GM15510 (cell line): ENCODE results near the gene TRIO.
A peak's percentile ranks its signal among the peaks of the same experiment; 100 is the strongest.

Experiments used
- POLR2A ChIP-seq: IDR thresholded peaks from 3 replicates; pipeline ENCODE4 v1.6.1; 2011; ENCODE audit warnings: borderline replicate concordance; ENCODE audit not compliant: insufficient read length; ENCODE audit errors: extremely low read depth

TRIO gene

DNA sequence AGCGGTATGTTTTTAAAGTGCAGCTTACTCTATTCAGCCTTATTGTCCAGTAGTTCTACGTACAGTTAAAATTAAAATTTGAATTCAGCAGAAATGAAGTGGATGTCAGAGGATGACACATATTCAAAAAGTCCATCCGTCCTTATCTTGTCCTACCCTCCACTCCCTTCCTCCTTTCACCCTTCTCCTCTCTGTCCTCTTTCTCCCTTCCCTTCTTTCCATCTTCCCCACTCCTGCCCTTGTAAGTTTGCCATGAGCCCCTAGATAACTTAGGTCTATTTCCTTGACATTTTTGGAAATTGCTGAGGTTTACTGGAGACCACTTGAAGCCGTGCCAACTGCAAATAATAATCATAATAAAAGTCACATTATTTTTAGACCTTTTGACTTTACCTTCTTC lies 67.6 kb downstream of the TRIO start:
- TF ChIP-seq POLR2A: no peak

- TF ChIP-seq POLR2A: no peak
These were observed 69.0 kb downstream of the TRIO start for GRCh38 chr5:14211818-14212803.

GRCh38 chr5:14212838-14213237 lies 69.7 kb downstream of the TRIO start:
- TF ChIP-seq POLR2A: no peak

DNA sequence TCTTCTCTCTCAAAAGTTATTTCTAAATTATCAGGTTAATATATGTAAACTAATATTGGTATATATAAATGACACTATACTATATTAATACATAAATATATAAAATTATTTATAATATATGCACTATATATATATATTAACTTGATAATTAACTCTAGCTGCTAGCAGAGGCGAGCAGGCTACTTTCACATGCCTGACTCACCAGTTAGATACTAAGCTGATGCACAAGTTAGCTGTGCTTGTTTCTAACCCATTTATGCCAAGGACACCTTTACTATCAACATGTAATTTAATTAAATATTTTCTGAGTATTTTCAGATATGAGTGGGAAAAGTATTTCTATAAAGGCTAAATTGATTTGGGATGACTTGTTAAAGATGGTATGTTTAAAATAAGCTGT lies 70.1 kb downstream of the TRIO start:
- no peak for TF ChIP-seq POLR2A

DNA sequence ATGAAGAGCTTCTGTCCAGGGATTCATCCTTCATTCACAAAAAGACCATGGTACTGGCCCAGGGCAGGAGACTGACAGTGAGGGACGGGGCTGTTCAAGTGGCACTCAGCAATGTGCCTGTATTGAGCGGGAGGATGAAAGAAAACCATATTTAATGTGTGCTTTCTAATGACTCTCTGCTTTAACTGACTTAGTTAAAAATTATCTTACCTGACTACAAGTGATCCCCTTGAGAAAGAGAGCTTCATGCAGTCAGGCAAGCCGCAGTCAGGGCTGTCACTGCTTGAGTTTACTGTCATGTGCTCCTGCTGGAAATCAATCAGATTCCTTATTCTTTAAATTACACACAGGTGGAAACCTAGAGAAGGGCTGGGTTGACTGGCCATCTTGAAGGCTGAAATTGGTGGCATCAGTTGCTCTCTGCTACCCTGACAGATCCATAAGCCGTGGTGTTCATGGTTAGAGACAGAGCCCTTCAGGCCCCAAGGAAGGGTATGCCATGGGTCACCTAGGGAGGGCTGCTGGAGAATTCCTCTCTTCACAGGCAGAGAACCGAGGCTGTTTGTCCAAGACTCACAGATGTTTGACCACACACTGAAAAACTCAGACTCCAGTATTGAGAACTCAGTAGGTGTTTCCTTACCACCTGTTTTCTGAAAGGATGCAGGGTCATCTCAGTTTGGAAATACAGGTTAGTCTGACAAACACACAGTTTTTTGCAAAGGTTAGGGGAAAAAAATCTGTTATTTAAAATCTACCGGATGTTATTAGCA lies 70.9 kb downstream of the TRIO start:
- TF ChIP-seq POLR2A: peak; percentile 25

DNA sequence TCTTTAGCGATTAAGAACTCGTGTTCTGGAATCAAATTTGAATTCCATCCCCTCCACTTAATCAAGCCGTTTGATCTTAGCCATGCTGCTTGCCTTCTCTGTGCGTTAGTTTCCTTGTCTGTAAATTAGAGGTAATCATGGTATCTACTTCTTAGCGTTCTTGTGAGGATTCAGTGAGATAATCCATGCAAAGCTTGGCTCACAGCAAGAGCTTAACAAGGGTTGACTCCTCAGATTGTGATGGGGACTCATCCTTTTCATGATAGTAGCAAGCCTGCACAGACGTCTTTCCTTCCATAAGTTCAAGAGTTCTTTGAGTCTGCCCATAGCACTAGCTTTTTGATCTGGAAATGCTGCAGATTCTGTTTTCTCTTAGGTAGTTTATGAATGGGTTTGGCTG lies 72.8 kb downstream of the TRIO start:
- TF ChIP-seq POLR2A: no peak

GRCh38 chr5:14216372-14216771 lies 73.2 kb downstream of the TRIO start:
- TF ChIP-seq POLR2A: no peak

GRCh38 chr5:14216902-14217301 lies 73.8 kb downstream of the TRIO start:
- no peak for TF ChIP-seq POLR2A

- TF ChIP-seq POLR2A: no peak
These were observed 74.4 kb downstream of the TRIO start for GRCh38 chr5:14217587-14217986.

DNA sequence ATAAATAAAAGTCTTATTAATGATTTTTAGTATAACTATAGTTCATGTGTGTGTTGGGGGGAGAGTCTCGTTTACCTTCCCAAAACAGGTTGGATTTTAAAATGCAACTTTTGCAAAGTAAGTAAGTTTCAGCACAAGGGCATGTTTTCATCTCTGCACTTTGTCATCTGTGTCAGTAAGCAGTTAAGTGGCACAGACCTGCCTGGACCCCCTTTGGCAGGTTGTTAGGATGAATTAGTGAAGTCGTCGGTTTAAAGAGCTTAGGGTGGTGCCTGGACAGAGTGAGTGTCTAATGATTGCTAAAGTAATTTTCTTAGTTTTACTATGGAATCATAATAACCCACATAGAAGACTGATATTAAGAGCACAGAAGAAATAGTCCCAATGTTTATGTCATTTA lies 74.9 kb downstream of the TRIO start:
- TF ChIP-seq POLR2A: no peak

- no peak for TF ChIP-seq POLR2A
These were observed 75.3 kb downstream of the TRIO start for GRCh38 chr5:14218480-14218879.

DNA sequence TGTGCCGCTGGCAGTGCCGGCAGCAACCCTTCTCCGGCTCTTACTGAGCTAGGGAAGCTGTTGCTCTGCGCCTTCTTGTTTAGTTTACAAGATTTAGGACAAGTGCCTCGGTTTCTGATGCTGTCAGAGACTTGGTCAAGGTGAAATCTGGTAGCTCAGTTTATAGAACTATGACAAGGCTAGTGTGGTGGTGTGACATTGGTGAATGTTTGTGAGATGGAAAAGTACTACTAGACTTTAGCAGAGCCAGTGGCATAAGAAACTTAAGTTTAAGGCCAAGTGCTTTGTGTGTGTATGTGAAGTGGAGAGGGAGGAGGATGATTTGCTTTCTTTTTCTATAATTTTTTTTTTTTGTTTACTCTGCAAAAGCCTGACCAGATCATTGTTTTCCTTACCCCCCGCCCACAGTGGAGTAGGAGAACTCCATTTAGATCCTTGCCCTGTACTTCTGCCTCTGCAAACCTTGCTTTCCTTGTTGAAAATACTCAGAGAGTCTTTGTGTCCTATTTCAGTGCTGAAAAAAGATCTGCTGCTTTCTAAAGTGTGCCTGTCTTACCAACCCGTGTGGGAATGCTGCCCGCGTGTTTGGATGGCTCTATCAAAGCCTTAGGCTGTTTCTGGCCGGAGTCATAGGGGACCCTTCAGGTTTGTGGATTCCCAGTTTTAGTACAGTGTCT lies 75.9 kb downstream of the TRIO start:
- no peak for TF ChIP-seq POLR2A

DNA sequence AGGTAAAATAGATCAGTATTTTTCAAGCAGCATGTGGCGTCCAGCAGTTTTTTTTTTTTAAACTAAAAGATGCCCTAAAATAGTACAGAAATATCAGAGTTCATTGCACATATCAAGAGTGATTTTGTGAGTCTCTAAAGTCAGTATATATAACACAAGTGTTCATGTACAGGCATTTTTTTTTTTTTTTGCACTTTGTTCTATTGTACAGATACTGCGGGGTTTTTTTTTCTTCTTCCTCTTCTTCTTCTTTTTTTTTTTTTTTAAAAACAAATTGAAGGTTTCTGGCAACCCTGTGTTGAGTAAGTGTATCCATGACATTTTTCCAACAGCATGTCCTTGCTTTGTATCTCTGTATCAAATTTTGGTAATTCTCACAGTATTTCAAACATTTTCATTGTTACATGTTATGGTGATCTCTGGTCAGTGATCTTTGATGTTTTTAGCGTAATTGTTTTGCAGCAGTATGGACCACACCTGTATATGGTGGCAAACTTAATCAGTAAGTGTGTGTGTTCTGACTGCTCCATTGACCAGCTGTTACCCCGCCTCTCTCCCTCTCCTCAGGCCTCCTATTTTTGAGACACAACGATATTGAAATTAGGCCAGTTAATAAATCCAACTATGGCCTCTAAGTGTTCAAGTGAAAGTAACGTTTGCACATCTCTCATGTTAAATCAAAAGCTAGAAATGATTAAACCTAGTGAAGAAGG lies 76.8 kb downstream of the TRIO start:
- no peak for TF ChIP-seq POLR2A

GRCh38 chr5:14220642-14221041 lies 77.5 kb downstream of the TRIO start:
- no peak for TF ChIP-seq POLR2A
